ENCODE results near the gene FBXL20.
"Not testable (repeated sequence)": the region's sequence is repeated elsewhere in the genome, so short reads cannot be mapped to it uniquely, and the experiment has no call there.

The FBXL20 gene

GRCh38 chr17:39325528-39326240 lies 75.7 kb downstream of the FBXL20 start:
- no peak for DNase-seq

- DNase-seq = no peak
Measured at GRCh38 chr17:39318636-39319035, 82.8 kb downstream of the FBXL20 start.

GRCh38 chr17:39306509-39307212 lies 94.8 kb downstream of the FBXL20 start:
- DNase-seq = no peak

GRCh38 chr17:39305978-39306377 lies 95.4 kb downstream of the FBXL20 start:
- DNase-seq = no peak

GRCh38 chr17:39304188-39304587 lies 97.2 kb downstream of the FBXL20 start:
- DNase-seq = no peak

- DNase-seq = no peak
Measured at GRCh38 chr17:39294060-39294459, 107.4 kb downstream of the FBXL20 start.

GRCh38 chr17:39292546-39292945 lies 108.9 kb downstream of the FBXL20 start:
- not testable (repeated sequence) for DNase-seq

GRCh38 chr17:39286513-39286912 lies 114.9 kb downstream of the FBXL20 start:
- not testable (repeated sequence) for DNase-seq

- DNase-seq = no peak
Measured at GRCh38 chr17:39284685-39285084, 116.7 kb downstream of the FBXL20 start.

- DNase-seq = no peak
Measured at GRCh38 chr17:39283896-39284295, 117.5 kb downstream of the FBXL20 start.

GRCh38 chr17:39283098-39283497 lies 118.3 kb downstream of the FBXL20 start:
- DNase-seq = no peak

GRCh38 chr17:39281806-39282205 lies 119.6 kb downstream of the FBXL20 start:
- DNase-seq = no peak

GRCh38 chr17:39278246-39278645 lies 123.2 kb downstream of the FBXL20 start:
- DNase-seq = not testable (repeated sequence)

GRCh38 chr17:39277110-39277509 lies 124.3 kb downstream of the FBXL20 start:
- no peak for DNase-seq

GRCh38 chr17:39276113-39276512 lies 125.3 kb downstream of the FBXL20 start:
- no peak for DNase-seq

- no peak for DNase-seq
Measured at GRCh38 chr17:39271546-39271945, 129.9 kb downstream of the FBXL20 start.

- DNase-seq = no peak
Measured at GRCh38 chr17:39270923-39271322, 130.5 kb downstream of the FBXL20 start.

GRCh38 chr17:39264119-39264518 lies 137.3 kb downstream of the FBXL20 start:
- no peak for DNase-seq

- DNase-seq = peak; percentile 18 to 26
Measured at GRCh38 chr17:39261286-39261685, 140.1 kb downstream of the FBXL20 start.

- DNase-seq = no peak
Measured at GRCh38 chr17:39252788-39253460, 148.5 kb downstream of the FBXL20 start.

- DNase-seq = no peak
Measured at GRCh38 chr17:39251997-39252396, 149.4 kb downstream of the FBXL20 start.

- not testable (repeated sequence) for DNase-seq
Measured at GRCh38 chr17:39250076-39250475, 151.3 kb downstream of the FBXL20 start.

- DNase-seq = no peak
Measured at GRCh38 chr17:39246274-39246673, 155.2 kb downstream of the FBXL20 start.

Data from activated CD4-positive, alpha-beta T cell treated with anti-CD3 and anti-CD28 coated beads for 4 hours (primary cell).